Adipose tissue (tissue), 3 donors: ENCODE measurements around the gene ZIC5. TPM values are rescaled to one million over a fixed set of nuclear protein-coding genes. Genes with fewer than 3 reads are reported as not detected.

Experiments
- H3K27ac ChIP-seq: one replicate; pipeline ENCODE4 v1.5.1; 2013; ENCODE audit warnings: low read depth, low read length
- WGBS, 3 donors: extraction: QIAGEN DNeasy Blood & Tissue Kit; methylation state at CpG; one replicate each; pipeline ENCODE4 v1.1.7; 2013; 5-methylcytosine and 5-hydroxymethylcytosine counted together
- polyA plus RNA-seq, 3 donors: library from polyadenylated mRNA; stranded (reverse); fragments of 200-250 nt; gene quantifications; one replicate each; pipeline ENCODE4 v1.2.3, GENCODE V29; 2013
- donor health status: healthy with polysubstance abuse.
- donor health status: Bipolar disorder and iron deficiency.
- donor health status: healthy.

The ZIC5 gene
- polyA plus RNA-seq, 3 donors = not detected

GRCh38 chr13:99968521-99969452, 2.8 kb downstream of the ZIC5 start:
- 3 to 5% (median 4%) methylated on average over 73 to 81 of the region's 81 CpGs for WGBS, 3 donors

DNA sequence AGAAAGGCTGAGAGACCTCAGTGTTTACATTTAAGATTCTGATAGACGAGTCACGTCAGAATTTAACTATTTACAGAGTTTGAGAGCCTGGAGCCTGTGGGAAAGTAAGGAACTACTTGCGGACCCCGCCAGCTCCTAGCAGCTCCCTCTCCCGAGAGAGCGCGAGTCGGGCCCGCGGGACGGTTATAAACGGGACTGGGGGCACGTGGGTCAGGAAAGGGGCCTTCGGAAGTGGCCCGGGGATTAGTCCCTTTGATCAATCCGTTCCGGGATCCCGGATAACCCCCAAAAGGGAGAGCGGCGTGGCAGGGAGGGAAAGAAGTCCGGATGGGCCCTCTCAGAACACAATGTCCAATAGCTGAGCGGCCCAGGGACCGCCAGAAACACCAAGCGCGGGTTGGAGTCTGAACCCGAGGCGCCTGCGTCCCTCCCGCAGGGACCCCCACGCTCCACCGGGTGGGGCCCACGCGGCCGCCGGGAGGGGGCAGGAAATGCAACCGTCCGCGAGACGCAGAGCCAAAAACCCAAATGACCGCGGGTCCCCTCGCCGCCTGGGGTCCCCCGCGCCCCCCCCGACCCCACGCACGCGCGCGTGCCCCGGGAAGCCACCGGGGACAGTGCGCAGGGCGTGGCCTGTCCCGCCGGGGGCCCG, 3.6 kb downstream of the ZIC5 start:
- 5 to 13% (median 7%) methylated on average over 43 to 58 of the region's 58 CpGs for WGBS, 3 donors
- H3K27ac ChIP-seq = no peak overlapping the region

More at GRCh38 chr13:99968521-99969452, 2.8 kb downstream of the ZIC5 start:
- H3K27ac ChIP-seq = no peak overlapping the region

GRCh38 chr13:99967498-99967868, 4.1 kb downstream of the ZIC5 start:
- 47 to 64% (median 57%) methylated on average over 9 of the region's 9 CpGs for WGBS, 3 donors
- H3K27ac ChIP-seq = no peak overlapping the region

DNA sequence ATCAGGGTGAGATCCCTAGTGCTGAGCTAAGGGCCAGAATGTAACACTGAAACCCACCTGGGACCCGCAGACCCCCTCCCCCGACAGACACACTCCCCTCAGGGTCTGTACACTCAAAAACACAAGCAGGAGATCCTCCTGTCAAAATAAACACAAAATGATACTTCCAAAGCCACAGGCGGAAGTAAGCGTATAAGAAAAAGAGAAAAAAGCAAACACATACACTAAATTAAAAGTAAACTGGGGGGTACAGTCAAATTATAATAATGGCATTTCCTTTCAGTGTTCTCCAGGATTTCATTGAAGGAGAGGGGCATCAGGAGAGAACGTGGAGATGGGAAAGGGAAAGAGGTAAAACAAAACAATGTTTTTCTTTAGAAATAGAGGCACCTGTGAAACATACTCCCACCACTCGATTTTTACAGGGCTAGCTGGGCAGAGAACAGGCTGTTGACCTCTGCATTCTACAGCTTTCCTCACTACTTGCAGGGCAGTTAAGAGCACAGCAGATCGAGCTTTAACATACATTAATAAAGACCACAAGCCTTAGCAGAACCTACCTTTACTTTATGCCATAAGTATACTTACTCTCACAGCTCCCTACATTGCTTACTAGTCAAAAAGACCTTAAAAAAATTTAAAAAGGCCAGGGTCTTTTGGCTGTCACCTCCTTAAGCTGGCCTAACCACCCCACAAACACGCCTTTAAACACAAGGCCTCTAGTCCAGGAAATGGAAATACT, 5.3 kb downstream of the ZIC5 start:
- WGBS, 3 donors = 72 to 78% (median 78%) methylated on average over 8 of the region's 8 CpGs

DNA sequence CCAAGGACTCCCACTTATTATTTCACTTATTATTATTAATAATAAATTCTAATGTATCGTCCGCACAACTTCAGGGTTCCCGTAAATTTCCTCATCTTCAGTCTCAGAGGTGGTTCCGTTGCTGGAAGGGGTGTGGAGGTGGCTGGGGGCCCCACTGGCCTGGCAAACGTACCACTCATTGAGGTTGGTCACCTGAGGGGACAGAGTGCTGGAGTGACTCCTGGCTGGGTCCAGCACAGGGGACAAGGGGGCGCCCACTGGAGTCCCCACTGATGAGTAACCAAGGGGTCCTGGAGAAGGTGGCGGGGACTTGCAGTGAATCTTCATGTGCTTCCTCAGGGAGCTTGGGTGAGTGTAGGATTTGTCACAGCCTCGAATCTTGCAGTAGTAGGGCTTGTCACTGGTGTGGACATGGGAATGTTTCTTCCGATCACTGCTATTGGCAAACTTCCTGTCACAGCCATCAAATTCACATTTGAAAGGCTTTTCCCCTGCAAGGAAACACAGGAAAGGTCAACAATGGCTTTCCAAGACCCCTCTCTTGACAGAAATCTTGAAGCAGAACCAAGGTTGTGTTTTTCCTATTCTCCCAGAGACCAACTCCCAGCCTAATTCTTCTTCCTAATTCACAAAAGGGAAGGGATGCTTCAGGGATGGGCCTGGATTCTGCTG, 6.1 kb downstream of the ZIC5 start:
- 69 to 75% (median 75%) methylated on average over 9 of the region's 9 CpGs for WGBS, 3 donors
- no peak overlapping the region for H3K27ac ChIP-seq

More for the DNA sequence above, 5.3 kb downstream of the ZIC5 start:
- no peak overlapping the region for H3K27ac ChIP-seq

DNA sequence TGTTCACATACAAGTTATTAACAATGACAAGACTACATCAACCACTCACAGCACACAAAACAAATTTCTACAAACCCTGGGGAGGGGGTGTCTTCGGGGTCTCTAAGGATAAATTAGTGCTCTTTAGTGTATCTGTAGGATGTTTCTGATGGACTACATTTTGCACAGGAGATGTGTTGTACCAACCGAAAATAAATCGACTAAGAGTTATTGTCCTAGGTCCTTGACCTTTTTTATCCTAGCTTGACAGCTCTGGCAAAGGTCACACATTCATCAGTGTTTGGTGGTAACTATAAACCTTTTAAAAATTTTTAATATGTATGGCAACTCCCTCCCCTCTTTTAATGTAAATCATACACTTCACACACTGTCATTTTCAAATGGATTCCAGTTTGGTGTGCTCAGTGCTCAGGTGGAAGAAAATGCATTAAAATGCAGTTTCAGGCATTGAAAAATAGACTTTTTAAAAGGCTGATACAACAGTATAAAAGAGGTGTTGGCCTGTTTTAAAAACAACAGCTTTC, 7.7 kb downstream of the ZIC5 start:
- 34 to 51% (median 49%) methylated on average over 3 of the region's 3 CpGs for WGBS, 3 donors
- no peak overlapping the region for H3K27ac ChIP-seq

DNA sequence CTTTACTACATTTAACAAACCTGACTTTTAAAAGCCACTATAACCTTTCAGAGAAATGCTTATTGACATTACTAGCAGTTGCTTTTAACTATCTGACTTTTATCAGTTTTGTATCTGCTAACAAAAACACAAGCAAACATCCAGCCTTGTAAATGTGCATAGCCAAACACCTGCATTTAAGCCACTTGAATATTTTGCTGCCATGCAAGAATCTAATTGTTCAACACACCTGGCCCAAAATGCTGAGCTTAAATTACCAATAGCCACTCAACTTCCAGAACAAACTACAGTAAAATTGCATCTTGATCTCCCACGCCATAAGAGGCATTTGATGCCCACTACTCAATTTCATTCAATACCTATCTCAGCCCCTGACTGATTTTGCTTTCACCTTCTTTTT, 9.3 kb downstream of the ZIC5 start:
- WGBS, 3 donors = 61 to 68% (median 64%) methylated on average over 1 of the region's 1 CpG
- no peak overlapping the region for H3K27ac ChIP-seq

- WGBS, 3 donors = 55 to 56% (median 55%) methylated on average over 8 of the region's 8 CpGs
Measured at GRCh38 chr13:99961636-99962035, 9.9 kb downstream of the ZIC5 start.

DNA sequence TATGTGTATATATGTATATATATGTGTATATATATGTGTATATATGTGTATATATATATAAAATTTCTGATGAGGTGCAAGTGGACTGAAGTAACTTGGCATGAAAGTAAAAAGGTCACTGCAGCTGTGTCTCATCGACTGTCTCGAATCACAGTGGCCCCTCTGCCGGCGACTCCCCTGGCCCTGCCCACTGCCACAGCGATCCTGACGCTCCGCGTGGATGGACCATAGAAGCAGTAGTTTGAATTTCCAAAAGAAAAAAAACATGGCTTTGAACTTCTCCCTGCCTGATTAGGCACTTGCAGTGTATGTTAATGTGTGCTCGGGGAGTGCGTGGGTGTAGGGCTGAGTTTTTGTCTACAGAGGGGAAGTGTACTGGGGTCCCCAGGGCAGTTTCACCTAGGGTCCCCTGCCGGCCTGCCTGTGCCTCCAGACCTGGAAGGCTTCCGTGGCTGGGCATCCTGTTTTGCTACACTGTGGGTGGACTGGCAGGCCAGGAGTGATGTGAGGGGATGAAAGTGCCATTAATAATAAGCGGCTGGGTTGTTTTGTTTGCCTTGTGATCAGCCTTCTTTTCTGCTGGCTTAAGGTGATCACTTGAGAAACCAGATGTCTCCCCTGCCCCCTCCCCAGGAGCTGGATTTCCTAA, 10.8 kb downstream of the ZIC5 start:
- WGBS, 3 donors = 13% methylated on average over 13 of the region's 13 CpGs

More at GRCh38 chr13:99961636-99962035, 9.9 kb downstream of the ZIC5 start:
- no peak overlapping the region for H3K27ac ChIP-seq

DNA sequence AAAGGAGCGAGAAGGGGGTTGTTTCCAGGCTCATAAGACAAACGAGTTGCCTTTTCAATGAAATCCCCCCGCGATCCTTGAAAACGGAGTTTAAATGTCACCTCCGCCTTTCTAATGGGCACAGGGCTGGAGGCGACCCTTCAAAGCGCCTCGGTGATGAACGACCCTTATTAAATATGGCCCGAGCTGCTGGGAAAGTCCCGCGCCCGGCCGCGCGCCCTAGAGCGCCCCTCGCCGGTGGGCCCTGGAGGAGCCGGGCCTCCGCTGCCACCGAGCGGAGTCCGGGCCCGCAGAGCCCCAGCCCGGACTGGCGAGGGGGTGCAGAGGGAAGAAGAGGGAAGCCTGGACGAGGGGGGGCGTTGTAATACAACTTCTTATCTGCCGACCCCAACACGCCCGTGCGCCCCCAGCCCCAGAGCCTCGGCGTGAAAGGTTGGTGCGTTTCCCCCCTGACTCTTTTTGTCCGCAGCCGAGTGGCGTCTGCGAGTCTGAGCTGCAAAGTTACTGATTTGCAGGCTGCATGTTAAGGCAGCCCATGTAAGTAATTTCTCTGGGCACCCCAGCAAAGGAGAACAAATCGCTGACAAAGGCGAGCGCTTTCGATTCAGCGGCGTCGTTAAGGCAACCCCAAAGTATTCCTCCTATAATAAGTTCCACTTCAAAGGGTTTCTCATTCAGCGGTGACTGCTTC, 11.9 kb downstream of the ZIC5 start:
- no peak overlapping the region for H3K27ac ChIP-seq
- WGBS, 3 donors = 4 to 5% (median 5%) methylated on average over 41 to 49 of the region's 49 CpGs

More for the DNA sequence above, 10.8 kb downstream of the ZIC5 start:
- H3K27ac ChIP-seq = no peak overlapping the region

DNA sequence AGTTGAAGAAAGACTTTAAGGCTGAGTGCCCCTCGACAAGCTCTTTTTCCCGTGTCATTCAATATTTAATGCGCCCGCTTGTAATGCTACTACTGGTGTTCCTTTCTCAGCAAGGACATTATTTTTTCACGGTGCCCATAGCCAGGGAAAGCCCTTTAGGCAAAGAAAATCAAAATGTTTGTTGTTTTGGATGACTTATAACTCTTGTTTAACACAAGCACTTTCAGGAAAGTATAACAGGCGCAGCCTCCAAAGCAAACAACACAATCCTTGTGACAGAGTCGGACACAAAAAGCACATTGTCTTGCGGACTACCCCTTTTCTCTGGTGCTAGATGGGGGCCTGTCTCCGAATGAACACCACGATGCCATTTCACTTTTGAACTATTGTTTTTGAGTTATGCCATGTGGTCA, 12.4 kb downstream of the ZIC5 start:
- H3K27ac ChIP-seq = no peak overlapping the region
- WGBS, 3 donors = 14 to 20% (median 19%) methylated on average over 10 of the region's 10 CpGs

DNA sequence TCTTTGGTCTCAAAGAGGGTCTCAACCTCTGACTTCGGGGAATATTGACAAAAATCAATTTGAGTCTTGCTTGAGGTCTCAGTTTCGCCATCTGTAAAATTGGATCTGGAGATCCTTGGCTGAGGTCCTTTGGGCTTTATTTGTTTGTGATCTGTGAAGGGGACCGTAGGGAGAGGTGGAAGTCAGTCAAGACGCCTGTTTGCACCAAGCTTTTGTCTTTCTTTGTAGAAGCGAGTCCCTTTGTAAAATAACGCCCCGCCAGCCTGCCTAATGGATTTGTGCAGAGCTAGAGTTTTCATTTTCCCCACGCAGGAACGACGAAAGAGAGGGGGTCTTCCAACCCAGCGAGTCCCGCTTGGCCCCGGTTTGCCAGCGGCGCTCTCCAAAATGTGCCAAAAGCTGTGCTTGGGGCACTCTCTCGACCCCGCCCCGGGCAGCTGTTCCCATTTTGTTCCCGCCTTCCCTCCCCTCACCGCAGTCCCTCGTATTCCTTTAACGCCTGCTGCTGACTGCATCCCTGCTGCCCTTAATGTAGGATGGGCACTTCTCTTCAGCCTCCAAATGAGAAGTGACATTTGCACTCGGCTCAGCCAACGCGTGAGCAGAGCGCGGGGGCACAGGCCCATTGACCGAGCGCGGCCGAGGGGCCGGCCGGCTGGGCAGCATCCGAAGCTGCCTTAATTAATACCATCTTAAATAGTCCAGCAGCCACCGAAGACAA, 13.0 kb downstream of the ZIC5 start:
- WGBS, 3 donors = 12 to 14% (median 12%) methylated on average over 35 of the region's 35 CpGs
- no peak overlapping the region for H3K27ac ChIP-seq

DNA sequence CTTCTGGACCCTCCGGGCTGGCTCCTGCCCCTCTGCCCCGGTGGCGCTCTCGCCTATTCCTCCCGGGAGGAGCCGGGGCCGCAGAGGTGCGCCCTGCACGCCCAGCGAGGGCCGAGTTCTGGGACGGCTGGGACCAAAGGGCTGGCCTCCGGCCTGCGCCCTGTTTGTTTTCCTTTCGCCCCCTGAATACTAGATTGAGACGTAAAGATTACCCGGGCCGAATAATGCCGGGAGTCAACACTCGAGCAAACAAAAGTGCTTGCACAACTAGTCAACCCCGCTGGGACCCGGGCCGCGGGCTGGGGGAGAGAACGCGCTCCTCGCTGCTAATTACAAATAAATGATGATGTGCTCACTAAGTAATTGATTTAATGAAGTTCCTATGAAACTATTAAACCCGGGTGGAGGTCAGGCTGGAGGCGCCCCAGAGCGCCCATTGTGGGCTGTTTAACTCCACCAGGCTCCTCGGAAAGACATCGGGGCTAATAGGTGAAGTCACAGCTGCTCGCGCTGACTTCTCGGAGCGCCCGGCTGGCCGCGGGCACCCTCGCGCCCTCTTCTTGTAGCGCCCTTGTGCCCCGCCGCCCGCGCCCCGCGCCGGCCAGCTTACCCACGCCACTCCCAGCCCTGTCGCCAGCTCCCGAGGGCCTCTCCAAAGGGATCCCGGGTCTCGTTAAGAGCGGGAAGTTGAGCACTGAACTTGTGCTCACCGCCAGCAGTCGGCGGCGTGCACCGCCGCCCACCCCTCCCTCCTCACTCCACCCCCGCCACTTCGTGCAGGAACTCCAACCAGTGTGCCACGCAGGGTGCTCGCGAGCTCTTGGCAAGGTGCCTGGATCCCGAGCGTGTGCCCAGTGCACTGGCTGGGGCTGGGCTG, 14.9 kb downstream of the ZIC5 start:
- 1 to 4% (median 4%) methylated on average over 68 of the region's 68 CpGs for WGBS, 3 donors
- no peak overlapping the region for H3K27ac ChIP-seq

DNA sequence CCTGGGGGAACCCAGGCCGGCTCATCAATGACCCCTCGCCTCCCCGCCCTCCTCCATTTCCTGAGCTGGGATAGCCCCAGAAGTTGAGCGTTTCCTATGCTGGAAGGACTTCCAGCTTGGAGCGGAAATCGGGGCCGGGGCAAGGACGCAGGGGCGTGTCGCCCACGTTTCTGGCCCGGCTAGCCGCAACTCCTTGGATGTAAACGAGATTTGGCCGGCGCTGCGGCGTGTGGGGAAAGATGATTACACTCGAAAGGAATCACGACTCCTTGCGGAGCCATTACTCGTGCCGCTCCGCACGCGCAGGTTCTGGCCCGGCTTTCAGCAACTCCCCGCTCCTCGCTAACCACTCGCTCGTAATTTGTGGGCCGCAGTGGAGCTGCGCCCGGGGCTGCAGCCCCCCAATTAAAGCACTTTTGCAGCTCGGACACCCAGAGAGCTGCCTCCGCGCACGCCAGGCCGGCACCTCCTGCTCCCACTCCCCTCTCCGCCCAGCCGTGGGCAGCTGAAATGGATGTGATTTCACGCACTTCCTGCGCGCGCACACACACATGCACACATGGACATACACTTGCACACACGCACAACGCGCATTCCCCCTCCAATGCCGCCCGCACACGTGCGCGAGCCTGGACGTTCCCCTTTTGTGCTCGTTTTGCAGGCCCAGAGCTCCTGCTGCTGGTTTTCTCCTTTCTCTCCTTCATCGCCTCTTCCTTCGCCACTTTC, 15.7 kb downstream of the ZIC5 start:
- WGBS, 3 donors = 3 to 5% (median 3%) methylated on average over 56 to 57 of the region's 57 CpGs

DNA sequence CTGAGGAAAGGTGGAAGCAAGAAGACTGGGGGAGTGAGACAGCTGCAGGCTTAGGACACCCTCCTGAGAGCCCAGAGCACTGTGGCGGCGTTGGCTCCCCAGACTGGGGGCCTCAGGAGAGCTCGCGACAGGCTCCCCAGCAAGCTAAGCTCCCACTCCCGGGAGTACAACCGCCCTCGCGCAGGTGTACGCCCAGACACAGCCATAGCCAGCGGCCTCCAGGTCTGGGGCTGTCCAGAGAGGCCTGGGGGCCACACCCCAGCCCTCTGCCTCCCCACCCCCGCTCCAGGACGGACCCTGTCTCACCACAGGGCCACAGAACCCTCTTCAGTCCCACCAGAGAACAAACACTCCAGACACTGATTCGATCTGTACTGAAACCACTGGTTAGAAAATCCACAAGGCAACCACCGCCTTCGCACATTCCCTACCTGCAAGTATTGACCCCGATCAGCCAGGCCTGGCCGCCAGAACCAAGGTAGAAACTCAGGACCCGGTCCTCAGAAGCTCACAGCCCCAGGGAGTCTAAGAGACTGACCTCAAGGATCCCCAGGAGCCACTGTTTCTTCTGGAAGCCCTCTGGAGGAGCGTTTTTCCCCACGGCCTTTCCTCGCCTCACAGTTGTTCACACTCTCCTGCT, 16.3 kb downstream of the ZIC5 start:
- no peak overlapping the region for H3K27ac ChIP-seq
- WGBS, 3 donors = 47 to 54% (median 50%) methylated on average over 18 to 21 of the region's 21 CpGs

More for the DNA sequence above, 15.7 kb downstream of the ZIC5 start:
- H3K27ac ChIP-seq = no peak overlapping the region
